MM.1S (cell line): ENCODE data around the gene TCF7L2.

Experiments used
- DNase-seq: peaks from one replicate; pipeline ENCODE4 v3.0.0-alpha.2; 2015
- H2AFZ ChIP-seq: fragments of 300-600 bp; sonication (generic); 2 replicates; pipeline ENCODE4 v1.6.0; 2016; ENCODE audit warnings: antibody characterized with exemption, low read length
- H3F3A ChIP-seq: fragments of 300-600 bp; sonication (generic); 2 replicates; pipeline ENCODE4 v1.6.1; 2016; ENCODE audit warnings: mild to moderate bottlenecking, antibody characterized with exemption, low read length, moderate library complexity, mixed read lengths; ENCODE audit not compliant: insufficient read depth
- H3K27ac ChIP-seq: fragments of 300-600 bp; sonication (generic); 2 replicates; pipeline ENCODE4 v1.5.1; 2016; ENCODE audit warnings: mild to moderate bottlenecking, low read length
- H3K27me3 ChIP-seq: fragments of 300-600 bp; sonication (generic); replicated peaks from 2 replicates; pipeline ENCODE4 v1.6.0; 2016; ENCODE audit warnings: low read length; ENCODE audit not compliant: insufficient read depth
- H3K36me3 ChIP-seq: fragments of 300-600 bp; sonication (generic); replicated peaks from 2 replicates; pipeline ENCODE4 v1.6.1; 2016; ENCODE audit warnings: mild to moderate bottlenecking, low read length, mixed read lengths; ENCODE audit not compliant: insufficient read depth
- H3K4me1 ChIP-seq: fragments of 300-600 bp; sonication (generic); 2 replicates; pipeline ENCODE4 v1.6.1; 2016; ENCODE audit warnings: low read length, mixed read lengths
- H3K4me2 ChIP-seq: fragments of 300-600 bp; sonication (generic); 2 replicates; pipeline ENCODE4 v1.6.0; 2016; ENCODE audit warnings: low read depth, low read length
- H3K4me3 ChIP-seq: fragments of 300-600 bp; sonication (generic); 2 replicates; pipeline ENCODE4 v1.5.1; 2016; ENCODE audit warnings: low read length, mixed read lengths
- H3K79me2 ChIP-seq: fragments of 300-600 bp; sonication (generic); 2 replicates; pipeline ENCODE4 v1.6.1; 2016; ENCODE audit warnings: mixed run types, low read length, mixed read lengths
- H3K9ac ChIP-seq: fragments of 300-600 bp; sonication (generic); 2 replicates; pipeline ENCODE4 v1.6.1; 2016; ENCODE audit warnings: low read length, mixed read lengths
- H3K9me2 ChIP-seq: fragments of 300-600 bp; sonication (generic); replicated peaks from 2 replicates; pipeline ENCODE4 v1.6.1; 2016; ENCODE audit warnings: mild to moderate bottlenecking, low read length, mixed read lengths; ENCODE audit not compliant: insufficient read depth
- H3K9me3 ChIP-seq: fragments of 300-600 bp; sonication (generic); replicated peaks from 2 replicates; pipeline ENCODE4 v1.6.1; 2016; ENCODE audit warnings: mild to moderate bottlenecking, low read length, mixed read lengths; ENCODE audit not compliant: insufficient read depth
- H4K20me1 ChIP-seq: fragments of 300-600 bp; sonication (generic); 2 replicates; pipeline ENCODE4 v1.6.1; 2016; ENCODE audit warnings: mild to moderate bottlenecking, low read length, moderate library complexity, mixed read lengths; ENCODE audit not compliant: insufficient read depth
- EZH2 ChIP-seq: fragments of 300-600 bp; sonication (generic); optimal IDR thresholded peaks from 2 replicates; pipeline ENCODE3; 2017; ENCODE audit warnings: low read depth, mild to moderate bottlenecking, antibody characterized with exemption, low read length, mixed read lengths
- EZH2phosphoT487 ChIP-seq: fragments of 300-600 bp; sonication (generic); IDR thresholded peaks from 2 replicates; pipeline ENCODE4 v1.6.1; 2018; ENCODE audit warnings: antibody characterized with exemption, low read length
- TF ChIP-seq, protein P1 (sequence below): fragments of 300-600 bp; sonication (generic); IDR thresholded peaks from 2 replicates; pipeline ENCODE4 v1.5.1; 2016; ENCODE audit warnings: antibody characterized with exemption, low read length, mixed read lengths

The TCF7L2 gene

GRCh38 chr10:113160641-113161040, 210.6 kb downstream of the TCF7L2 start:
- Histone ChIP-seq H4K20me1 (no peaks in the 10 kb centered on the region), H3K9ac (no peak overlapping the region), H2AFZ (no peak overlapping the region), H3K27me3 (no peaks in the 10 kb centered on the region; the same call in 1 of the 2 replicates), H3F3A (no peaks in the 10 kb centered on the region), H3K79me2 (no peaks in the 10 kb centered on the region), H3K27ac (no peak overlapping the region), H3K4me2 (no peak overlapping the region), H3K9me2 (no peaks in the 10 kb centered on the region), H3K9me3 (no peaks in the 10 kb centered on the region), H3K4me3 (no peak overlapping the region), H3K4me1 (no peaks in the 10 kb centered on the region), H3K36me3 (no peaks in the 10 kb centered on the region)
- TF ChIP-seq, protein P1, sequence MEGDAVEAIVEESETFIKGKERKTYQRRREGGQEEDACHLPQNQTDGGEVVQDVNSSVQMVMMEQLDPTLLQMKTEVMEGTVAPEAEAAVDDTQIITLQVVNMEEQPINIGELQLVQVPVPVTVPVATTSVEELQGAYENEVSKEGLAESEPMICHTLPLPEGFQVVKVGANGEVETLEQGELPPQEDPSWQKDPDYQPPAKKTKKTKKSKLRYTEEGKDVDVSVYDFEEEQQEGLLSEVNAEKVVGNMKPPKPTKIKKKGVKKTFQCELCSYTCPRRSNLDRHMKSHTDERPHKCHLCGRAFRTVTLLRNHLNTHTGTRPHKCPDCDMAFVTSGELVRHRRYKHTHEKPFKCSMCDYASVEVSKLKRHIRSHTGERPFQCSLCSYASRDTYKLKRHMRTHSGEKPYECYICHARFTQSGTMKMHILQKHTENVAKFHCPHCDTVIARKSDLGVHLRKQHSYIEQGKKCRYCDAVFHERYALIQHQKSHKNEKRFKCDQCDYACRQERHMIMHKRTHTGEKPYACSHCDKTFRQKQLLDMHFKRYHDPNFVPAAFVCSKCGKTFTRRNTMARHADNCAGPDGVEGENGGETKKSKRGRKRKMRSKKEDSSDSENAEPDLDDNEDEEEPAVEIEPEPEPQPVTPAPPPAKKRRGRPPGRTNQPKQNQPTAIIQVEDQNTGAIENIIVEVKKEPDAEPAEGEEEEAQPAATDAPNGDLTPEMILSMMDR: no peak
- TF ChIP-seq EZH2 (no peak), EZH2phosphoT487 (no peak)
- DNase-seq: no peak

- H3F3A ChIP-seq: no peaks in the 10 kb centered on the region
- H4K20me1 ChIP-seq: no peaks in the 10 kb centered on the region
- no peak overlapping the region for H3K9ac ChIP-seq
- H3K79me2 ChIP-seq: no peaks in the 10 kb centered on the region
- TF ChIP-seq EZH2phosphoT487: no peak
- no peak for TF ChIP-seq EZH2
- TF ChIP-seq, protein P1: no peak
- H3K27me3 ChIP-seq: peaks cover 3% of the 10 kb centered on the region; the same call in 1 of the 2 replicates
- no peaks in the 10 kb centered on the region for H3K9me2 ChIP-seq
- DNase-seq: no peak
- H2AFZ ChIP-seq: no peak overlapping the region
- H3K36me3 ChIP-seq: no peaks in the 10 kb centered on the region
- H3K4me2 ChIP-seq: no peak overlapping the region
- H3K27ac ChIP-seq: no peak overlapping the region
- H3K4me1 ChIP-seq: no peaks in the 10 kb centered on the region
- H3K9me3 ChIP-seq: no peaks in the 10 kb centered on the region
- H3K4me3 ChIP-seq: no peak overlapping the region
Measured at GRCh38 chr10:113161066-113161465, 211.0 kb downstream of the TCF7L2 start.

- Histone ChIP-seq H3K9ac (no peak overlapping the region), H3F3A (no peaks in the 10 kb centered on the region), H3K27ac (no peak overlapping the region), H3K9me3 (no peaks in the 10 kb centered on the region; the same call in 1 of the 2 replicates), H3K79me2 (no peaks in the 10 kb centered on the region), H3K4me1 (no peaks in the 10 kb centered on the region), H2AFZ (no peak overlapping the region), H3K4me2 (no peak overlapping the region), H3K36me3 (no peaks in the 10 kb centered on the region), H3K4me3 (no peak overlapping the region), H3K9me2 (no peaks in the 10 kb centered on the region), H3K27me3 (peaks cover 21% of the 10 kb centered on the region), H4K20me1 (no peaks in the 10 kb centered on the region)
- TF ChIP-seq, protein P1: no peak
- no peak for TF ChIP-seq EZH2
- no peak for TF ChIP-seq EZH2phosphoT487
- DNase-seq: no peak
Measured at GRCh38 chr10:113162960-113163359, 212.9 kb downstream of the TCF7L2 start.
